GM19351 (cell line): ENCODE data around the gene NBAS.
"Not testable (repeated sequence)": the region's sequence is repeated elsewhere in the genome, so short reads cannot be mapped to it uniquely, and the experiment has no call there.

Experiments used
- ATAC-seq: cut with Tn5 transposase; IDR thresholded peaks from one replicate; pipeline ENCODE4 v1.9.1; 2021; ENCODE audit warnings: mild to moderate bottlenecking, moderate library complexity; ENCODE audit not compliant: unreplicated experiment

Gene NBAS

DNA sequence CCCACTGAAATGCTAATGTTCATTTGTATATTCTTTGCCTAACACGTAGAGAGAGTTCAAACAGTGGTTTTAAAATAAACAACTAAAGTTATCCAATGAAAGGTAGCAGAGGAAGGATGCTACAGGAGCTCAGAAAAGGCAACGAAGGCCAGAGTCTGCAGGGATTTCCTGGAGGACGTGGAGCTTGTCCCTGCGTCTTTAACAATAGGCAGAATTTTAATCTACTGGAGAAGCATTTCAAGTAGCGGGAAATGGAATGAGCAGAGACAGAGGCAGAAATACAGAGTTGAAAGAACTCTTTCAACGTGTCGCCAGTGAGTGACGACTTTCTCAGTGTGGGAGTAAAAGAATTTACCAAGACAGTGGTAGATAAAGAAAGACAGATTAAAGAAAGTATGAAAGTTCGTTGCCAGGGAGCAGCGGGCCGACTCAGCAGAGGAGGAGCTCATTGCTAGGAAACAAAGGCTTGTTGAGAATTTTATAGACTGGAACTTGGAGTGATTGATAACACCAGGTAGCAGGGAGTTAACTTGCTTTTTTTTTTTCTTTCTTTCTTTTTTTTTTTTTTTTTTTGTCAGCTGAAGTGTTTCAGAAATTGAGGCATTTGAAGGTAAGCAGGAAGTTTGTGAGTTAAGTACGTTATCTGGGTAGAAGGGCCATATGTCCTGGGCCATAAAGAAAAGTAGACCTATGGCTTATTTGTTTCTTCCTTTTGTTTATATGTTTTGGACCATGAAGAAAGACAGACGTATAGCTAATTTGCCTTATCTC lies 625 bp upstream of the NBAS start:
- ATAC-seq, result peak; percentile 13

DNA sequence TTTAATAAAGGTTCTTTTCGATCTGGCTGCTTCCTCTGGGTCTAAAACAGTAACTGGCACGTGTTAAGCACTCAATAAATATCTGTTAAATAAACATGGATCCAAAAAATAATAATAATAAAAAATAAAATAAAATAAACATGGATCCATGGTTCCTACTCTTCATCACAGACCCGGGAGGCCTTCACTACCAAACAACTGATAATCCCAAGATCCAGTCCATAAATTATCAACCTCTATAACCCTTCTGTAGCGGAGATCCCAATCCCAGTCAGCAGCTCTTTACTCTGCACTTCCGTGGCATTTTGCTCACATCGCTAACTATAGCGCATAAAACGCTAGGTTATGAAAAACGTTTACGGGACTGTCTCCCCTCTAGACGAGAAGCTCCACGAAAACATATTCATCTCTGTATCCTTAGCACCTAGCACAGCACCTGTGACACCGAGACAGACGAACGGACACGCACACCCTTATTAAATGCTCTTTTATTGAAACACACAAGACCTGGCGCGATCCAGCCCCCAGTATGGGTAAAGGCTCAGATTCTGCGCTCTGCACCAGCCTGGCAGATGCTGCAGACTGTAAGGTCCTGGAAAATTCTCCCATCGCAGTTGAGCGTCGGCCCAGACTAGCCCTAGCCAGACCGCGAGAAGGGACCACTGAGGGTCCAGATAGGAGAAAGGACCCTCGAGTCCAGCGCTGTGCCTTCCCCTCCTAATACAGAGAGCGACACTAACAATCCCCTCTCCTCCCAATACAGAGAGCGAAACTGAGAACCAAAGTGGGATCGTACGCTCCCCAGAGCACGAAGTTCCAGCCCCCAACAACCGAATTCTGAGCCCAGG lies 770 bp downstream of the NBAS start:
- peak; percentile 46 for ATAC-seq

DNA sequence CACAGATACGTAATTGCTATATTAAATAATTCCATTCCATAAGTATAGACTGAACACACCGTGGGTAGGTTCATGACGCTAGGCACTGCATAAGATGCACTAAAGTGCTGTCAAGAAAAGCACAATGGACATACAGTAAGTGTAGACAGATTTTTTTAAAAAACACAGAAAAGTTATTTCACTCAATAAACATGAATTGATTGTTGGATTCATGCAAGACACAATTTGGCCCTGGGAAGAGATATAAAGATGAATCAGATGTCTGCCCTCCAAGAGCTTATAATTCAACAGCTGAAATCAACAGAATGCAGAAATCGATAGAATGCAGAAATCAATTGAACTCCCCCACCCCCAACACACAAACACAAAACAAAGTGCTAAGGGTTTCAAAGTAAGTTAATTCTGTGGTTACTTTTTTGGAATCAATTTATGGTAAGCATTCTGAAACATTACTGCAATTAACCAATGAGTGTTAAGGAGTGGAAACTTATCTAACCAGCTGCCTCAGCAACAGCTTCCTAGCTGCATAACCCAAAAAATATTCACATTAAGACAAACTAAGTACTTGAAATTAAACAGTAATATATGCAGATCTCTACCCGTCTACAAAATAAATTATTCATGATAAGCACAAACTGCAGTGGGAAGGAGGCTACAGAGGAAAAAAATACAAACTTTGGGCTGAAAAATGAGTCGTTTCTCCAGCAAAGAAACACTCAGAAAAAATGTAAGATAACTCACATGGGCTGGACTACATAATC lies 1.6 kb downstream of the NBAS start:
- no peak for ATAC-seq

DNA sequence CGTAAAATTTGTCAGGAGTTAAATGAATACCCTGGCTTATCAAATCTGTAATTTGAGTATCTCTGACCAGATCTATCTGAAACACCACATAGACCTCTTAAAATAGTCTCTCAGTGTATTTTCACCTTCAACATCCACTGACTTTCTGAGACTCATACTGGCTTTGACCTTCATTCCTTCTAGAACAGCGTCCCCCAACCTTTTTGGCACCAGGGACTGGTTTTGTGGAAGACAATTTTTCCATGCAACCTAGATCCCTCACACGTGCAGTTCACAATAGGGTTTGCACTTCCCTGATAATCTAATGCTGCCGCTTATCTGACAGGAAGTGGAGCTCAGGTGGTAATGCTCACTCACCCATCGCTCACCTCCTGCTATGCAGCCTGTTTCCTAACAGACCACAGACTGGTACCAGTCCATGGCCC lies 3.2 kb downstream of the NBAS start:
- no peak for ATAC-seq

DNA sequence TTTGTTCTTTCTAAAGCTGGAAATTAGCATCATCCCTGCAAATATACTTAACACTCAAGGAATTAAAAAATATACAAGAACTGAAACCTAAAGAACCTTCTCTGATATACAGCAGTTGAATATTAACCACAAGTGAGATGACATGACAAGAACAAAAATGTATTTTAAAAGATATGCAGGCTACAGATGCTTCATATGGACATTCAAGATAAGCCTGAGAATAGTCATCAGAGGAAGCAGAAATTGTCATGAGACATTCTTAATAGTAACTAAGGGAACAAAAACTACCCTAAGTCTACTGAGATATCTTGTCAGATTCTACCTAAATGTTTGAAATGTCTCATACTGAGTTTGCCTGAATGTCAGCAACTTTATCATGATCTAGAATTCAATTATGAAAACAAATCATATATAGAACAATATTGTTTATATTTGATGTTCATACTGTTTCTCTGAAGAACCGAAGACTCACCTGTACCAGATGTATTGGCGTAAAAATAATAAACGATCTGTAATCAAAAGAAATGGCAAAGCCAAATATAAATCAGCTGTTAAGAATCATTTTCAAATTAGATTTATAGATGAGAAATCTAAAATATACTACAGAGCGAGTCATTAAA lies 4.7 kb downstream of the NBAS start:
- ATAC-seq, result no peak

DNA sequence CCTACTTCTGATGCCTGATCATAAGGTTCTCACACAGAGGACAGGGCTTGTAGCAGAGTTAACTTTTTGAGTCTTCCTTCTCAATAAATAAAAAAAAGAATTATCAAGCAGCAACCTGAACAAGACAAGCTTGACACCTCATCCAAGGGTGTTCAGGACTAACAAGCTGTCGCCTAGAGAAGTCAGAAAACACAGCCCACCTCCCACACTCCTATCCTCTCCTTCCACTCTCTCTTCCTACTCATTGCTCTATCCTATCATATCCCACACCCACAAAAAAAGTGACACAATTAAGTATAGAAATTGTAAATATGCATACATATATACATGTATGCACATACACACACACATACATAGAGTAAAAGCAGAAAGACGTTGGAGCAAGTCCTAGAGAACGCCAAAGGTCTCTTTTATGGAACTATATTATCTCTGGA lies 5.4 kb downstream of the NBAS start:
- no peak for ATAC-seq

DNA sequence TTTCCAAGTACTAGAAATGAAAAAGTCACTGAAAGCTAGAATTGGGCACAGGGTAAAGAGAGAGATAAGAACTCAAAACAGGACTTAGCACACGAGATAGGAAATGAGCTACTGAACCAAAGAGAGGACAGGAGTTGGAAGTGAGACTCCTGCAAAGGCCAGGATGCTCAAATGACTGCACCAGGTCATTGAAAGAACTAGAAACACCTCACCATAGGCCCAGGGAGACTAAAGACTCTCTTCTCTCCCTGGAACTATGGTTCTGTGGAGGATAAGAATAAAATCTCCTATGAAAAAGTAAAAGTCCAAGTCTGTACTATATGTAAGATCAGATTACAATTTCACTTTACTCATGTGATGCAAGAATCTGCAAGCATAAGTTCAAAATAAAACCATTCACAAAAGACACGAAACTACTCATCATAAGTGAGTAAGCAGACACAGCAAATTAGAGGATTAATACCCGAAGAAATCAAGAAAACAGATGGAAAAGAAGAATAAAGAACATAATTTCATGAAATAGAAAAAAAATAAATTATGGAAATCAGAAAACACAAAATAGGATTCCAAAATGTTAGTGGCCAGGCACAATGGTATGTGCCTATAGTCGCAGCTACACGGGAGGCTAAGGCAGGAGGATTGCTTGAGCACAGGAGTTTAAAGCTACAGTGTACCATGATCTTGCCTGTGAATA lies 6.5 kb downstream of the NBAS start:
- no peak for ATAC-seq

DNA sequence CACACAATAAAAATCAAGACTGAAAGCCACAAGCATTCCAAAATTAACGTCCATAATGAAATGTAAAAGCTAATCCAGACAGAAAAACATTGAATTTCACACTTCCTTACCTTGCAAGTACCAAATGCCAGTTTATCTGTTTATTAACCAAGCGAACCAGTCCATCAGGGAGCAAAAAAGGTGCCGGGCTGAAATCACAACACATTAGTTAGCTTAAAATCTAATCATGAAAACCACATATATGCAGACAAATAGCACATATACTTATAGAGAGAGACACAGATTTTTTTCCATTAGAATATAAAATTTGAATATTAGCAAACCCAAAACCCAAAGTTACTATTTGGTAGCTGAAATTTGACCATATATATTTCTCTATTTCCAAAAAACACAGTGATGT lies 7.2 kb downstream of the NBAS start:
- ATAC-seq, result no peak

DNA sequence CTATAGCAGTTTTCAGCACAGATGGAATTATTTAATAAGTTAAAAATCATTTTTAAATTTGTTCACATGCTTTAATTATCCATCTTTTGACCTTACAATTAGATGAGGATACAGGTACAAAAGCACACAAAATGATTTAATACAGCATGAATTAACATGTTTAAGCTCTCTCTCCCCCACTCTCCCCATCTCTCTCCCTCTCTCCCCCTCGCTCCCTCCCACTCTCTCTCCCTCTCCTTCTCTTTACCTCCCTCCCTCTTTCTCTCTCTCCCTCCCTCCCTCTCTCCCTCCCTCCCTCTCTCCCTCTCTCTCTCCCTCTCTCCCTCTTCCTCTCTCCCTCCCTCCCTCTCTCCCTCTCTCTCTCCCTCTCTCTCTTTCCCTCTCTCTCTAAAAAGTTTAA lies 7.6 kb downstream of the NBAS start:
- ATAC-seq, result no peak

DNA sequence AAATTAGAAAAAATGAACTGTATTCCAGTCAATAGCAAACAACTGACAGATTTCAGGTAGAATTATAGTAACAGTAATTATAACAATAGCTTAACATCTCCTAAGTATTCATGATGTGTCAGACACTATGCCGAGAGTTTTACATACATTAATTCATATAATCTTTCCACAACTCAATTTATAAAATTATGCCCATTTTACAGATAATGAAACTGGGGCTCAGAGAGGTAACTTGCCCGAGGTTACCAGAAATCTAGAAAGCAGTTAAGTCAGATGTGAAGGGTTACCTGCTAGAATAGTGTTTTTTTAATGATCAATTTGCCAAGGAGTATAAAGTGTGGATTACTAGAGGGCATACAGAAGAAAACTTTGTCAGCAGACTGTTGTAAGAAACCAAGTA lies 12.2 kb downstream of the NBAS start:
- ATAC-seq, result no peak

DNA sequence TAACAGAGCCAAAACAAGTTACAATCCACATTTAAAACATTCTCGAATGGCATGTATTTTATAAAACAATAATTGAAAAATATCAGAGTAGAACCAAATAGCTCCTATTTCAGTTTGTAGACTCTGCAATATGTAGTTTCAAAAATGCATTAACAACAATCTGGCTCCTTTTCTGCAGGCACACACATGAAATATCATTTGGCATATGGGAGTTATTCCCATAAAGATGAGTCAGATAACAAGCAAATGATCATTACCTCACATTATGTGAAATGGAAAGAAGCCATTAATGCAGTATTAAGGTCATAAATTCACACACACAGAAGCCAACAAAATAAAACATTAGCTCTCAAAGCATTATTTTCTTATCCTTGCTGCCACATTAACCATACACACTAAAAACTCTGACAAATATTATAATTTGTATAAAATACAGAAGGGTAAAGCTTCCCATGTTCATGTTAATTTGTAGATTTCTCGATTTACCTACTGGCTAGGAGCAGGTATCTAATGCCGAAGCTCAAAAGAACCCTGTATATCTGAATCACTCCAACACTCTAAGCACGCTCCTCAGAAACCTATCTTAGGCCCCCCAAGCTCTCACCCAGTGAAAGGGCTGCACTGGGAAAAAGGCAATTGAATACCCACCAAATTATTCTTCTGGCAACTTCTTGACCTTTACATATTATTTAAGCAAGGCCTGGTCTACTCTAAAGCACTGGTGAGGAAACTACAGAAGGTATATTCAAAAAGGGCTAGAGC lies 13.8 kb downstream of the NBAS start:
- no peak for ATAC-seq

DNA sequence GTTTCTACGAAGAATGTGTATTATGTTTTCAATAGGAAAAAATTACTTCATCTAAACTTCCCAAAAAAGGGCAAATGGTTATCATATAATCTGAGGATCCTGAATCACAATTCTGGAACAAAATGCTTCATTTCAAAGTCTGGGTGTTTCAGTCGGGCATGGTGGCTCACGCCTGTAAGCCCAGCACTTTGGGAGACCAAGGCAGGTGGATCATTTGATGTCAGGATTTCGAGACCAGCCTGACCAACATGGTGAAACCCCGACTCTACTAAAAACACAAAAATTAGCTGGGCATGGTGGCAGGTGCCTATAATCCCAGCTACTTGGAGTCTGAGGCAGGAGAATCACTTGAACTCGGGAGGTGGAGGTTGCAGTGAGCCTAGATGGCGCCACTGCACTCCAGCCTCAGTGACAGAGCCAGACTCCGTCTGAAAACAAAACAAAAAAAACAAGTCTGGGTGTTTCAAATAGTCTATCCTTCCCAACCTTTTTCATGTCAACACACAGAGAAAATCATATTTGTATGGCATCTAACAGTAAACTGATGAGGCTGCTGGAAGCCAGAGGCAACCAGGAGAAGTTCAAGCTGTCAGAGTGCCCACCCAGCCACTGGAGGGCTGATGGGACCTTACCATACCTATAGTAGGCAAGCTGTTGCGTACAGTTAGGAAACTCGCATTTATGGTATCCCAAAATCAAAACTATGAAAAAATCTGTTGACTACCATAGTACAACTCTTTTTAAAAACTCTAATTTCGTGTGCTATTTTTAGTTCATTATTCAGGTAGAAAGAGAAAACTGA lies 14.6 kb downstream of the NBAS start:
- ATAC-seq, result no peak

DNA sequence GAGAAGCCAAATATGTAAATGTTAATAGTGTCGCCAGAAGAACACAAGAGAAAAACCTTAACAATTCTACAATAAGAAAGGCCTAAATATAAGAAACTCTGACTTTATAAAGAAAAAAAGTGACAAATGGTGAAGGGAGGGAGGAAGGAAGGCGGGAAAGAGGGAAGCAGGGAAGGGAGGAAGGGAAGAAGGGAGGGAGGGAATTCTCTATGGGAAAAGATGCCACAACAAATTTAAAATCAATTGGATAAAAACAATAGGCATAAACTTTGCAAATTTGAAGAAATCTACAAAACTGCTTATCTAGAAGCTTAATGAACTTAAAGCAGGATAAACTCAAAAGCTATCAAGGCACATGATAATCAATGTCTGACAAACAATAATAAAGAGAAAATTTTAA lies 16.9 kb downstream of the NBAS start:
- ATAC-seq, result no peak

DNA sequence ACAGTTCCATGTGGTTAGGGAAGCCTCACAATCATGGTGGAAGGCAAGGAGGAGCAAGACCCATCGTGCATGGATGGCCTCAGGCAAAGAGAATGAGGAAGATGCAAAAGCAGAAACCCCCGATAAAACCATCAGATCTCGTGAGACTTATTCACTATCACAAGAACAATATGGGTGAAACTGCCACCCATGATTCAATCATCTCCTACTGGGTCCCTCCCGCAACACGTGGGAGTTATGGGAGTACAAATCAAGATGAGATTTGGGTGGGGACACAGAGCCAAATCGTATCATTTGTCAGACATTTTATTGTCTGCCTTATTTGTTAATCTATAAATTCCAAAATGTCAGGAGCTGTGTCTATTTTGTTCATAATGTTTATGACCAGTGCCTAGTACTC lies 17.6 kb downstream of the NBAS start:
- ATAC-seq, result no peak

DNA sequence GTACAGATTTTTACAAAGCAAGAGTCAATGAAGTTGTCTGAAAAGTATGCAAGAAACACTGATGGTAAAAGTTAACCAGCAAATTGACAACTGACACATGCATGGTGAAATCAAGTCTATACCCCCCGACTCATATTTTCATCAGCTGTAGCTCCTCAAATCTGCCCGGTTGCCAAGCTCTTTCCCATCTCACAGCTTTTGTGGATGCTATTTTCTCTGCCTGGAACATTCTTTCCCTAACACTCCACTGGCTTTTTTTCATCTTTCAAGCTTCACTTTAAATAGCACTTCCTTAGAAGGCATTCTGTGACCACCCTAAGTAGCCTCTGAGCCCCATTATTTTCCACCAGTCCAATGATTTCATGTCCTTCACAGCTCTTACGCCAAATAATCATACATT lies 18.1 kb downstream of the NBAS start:
- ATAC-seq, result no peak

DNA sequence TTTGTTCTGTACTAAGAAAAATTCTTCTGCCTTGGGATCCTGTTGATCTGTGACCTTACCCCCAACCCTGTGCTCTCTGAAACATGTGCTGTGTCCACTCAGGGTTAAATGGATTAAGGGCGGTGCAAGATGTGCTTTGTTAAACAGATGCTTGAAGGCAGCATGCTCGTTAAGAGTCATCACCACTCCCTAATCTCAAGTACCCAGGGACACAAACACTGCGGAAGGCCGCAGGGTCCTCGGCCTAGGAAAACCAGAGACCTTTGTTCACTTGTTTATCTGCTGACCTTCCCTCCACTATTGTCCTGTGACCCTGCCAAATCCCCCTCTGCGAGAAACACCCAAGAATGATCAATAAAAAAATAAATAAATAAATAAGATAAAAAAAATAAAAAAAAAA lies 18.9 kb downstream of the NBAS start:
- ATAC-seq, result not testable (repeated sequence)

DNA sequence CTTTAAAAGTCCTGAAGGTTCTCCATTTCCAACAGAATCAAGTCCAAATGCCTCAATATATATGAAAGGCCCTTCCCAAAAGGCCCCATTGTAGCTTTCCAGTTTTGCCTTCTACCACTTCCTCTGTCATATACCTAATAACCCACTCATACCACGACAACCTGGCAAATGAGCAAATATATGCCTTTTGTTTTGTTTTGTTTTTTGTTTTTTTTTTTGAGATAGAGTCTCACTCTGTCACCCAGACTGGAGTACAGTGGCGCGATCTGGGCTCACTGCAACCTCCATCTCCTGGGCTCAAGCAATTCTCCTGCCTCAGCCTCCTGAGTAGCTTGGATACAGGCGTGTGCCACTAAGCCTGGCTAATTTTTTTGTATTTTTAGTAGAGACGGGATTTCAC lies 20.6 kb downstream of the NBAS start:
- ATAC-seq, result peak; percentile 14

DNA sequence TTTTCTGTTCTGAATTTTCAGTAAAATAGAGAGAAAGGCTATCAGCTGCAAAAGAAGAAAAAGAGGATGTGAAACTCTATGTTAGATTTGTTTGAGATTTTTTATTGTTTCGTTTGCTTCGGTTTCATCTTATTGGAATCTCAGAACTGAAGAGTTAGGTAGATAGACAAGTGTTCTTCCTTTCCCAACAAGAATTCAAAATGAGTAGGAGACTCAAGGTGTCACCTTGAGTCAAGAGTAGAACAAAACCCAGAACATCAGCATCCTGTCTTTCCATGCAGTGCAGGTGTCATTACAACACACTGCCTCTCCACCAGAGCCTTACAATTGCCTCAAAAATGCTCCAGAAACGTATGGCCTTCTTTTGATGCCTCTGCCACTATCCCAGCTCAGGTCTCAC lies 21.1 kb downstream of the NBAS start:
- ATAC-seq, result peak; percentile 94

DNA sequence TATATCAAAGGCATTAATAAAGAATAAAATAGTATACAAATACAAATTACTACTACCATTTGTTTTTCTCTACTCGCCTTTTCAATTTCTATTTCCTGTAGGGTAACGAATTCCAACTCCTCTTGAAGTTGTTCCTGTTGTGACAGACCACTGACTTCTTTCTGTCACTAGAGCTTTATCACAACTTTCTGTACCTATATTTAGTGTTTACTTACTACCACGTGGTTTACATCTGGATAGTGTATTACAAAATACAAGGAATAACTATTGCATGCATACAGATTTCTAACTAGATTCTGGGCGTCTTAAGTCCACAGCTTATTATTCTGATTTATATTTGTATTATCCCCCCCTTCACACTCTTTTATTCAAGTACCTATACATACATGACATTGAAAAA lies 22.3 kb downstream of the NBAS start:
- no peak for ATAC-seq
